Neural cell (in vitro differentiated cells): ENCODE measurements around the gene YPEL2. TPM values are rescaled to one million over a fixed set of nuclear protein-coding genes. Genes with fewer than 3 reads are reported as not detected.

Source experiments
- H2AFZ ChIP-seq: fragments of 200-600, 300-800 bp; sonication (generic), shearing (Covaris generic); 2 replicates; pipeline ENCODE4 v1.6.0; 2014; ENCODE audit warnings: low read depth, mild to moderate bottlenecking, antibody characterized with exemption, low read length, moderate library complexity
- H3F3A ChIP-seq: fragments of 200-600 bp; shearing (Covaris generic); 2 replicates; pipeline ENCODE4 v1.6.1; 2016; ENCODE audit warnings: mild to moderate bottlenecking, moderate library complexity, mixed read lengths, antibody characterized with exemption, low read length; ENCODE audit not compliant: insufficient read depth, poor library complexity, severe bottlenecking
- H3K27ac ChIP-seq: fragments of 200-600, 300-800 bp; sonication (generic), shearing (Covaris generic); 2 replicates; pipeline ENCODE4 v1.5.1; 2014; ENCODE audit warnings: mild to moderate bottlenecking, low read length, moderate library complexity
- H3K27me3 ChIP-seq: fragments of 300-800, 200-600 bp; sonication (generic), shearing (Covaris generic); 2 replicates; pipeline ENCODE4 v1.6.0; 2014; ENCODE audit warnings: mild to moderate bottlenecking, low read depth, low read length, moderate library complexity; ENCODE audit not compliant: insufficient read depth
- H3K36me3 ChIP-seq: fragments of 300-800, 200-600 bp; sonication (generic), shearing (Covaris generic); 2 replicates; pipeline ENCODE4 v1.5.1; 2014; ENCODE audit warnings: mild to moderate bottlenecking, antibody characterized with exemption, low read length, moderate library complexity; ENCODE audit not compliant: insufficient read depth
- H3K4me2 ChIP-seq: fragments of 300-800, 200-600 bp; sonication (generic), shearing (Covaris generic); 2 replicates; pipeline ENCODE4 v1.6.0; 2014; ENCODE audit warnings: mild to moderate bottlenecking, low read length
- H3K4me3 ChIP-seq: fragments of 300-800, 200-600 bp; sonication (generic), shearing (Covaris generic); 2 replicates; pipeline ENCODE4 v1.5.1; 2014; ENCODE audit warnings: mild to moderate bottlenecking, low read length, moderate library complexity
- H3K79me2 ChIP-seq: fragments of 200-600 bp; shearing (Covaris generic); replicated peaks from 2 replicates; pipeline ENCODE4 v1.6.0; 2014; ENCODE audit warnings: mild to moderate bottlenecking, low read length, moderate library complexity; ENCODE audit not compliant: insufficient read depth
- H3K9ac ChIP-seq: fragments of 300-800, 200-600 bp; sonication (generic), shearing (Covaris generic); 2 replicates; pipeline ENCODE4 v1.6.1; 2016; ENCODE audit warnings: mild to moderate bottlenecking, low read length, mixed read lengths
- H3K9me2 ChIP-seq: fragments of 200-600 bp; shearing (Covaris generic); 2 replicates; pipeline ENCODE4 v1.6.1; 2016; ENCODE audit warnings: mild to moderate bottlenecking, low read length, mixed read lengths; ENCODE audit not compliant: insufficient read depth
- H3K9me3 ChIP-seq: fragments of 200-600, 300-800 bp; sonication (generic), shearing (Covaris generic); 2 replicates; pipeline ENCODE4 v1.6.1; 2016; ENCODE audit warnings: mild to moderate bottlenecking, mixed run types, low read length, moderate library complexity, mixed read lengths
- H4K20me1 ChIP-seq: fragments of 200-600 bp; shearing (Covaris generic); 2 replicates; pipeline ENCODE4 v1.6.1; 2016; ENCODE audit warnings: mild to moderate bottlenecking, mixed run types; ENCODE audit not compliant: insufficient read depth
- CTCF ChIP-seq: fragments of 450-650 bp; IDR thresholded peaks from 2 replicates; pipeline ENCODE4 v1.5.1; 2014; ENCODE audit warnings: antibody characterized with exemption, mild to moderate bottlenecking, moderate library complexity; ENCODE audit not compliant: poor library complexity, severe bottlenecking
- EP300 ChIP-seq: fragments of 450-650 bp; conservative IDR thresholded peaks from 2 replicates; pipeline ENCODE4 v1.6.1; 2014; ENCODE audit warnings: antibody characterized with exemption, mild to moderate bottlenecking, moderate library complexity; ENCODE audit not compliant: poor library complexity, severe bottlenecking
- EZH2 ChIP-seq: fragments of 200-600, 300-800 bp; shearing (Covaris generic), sonication (generic); IDR thresholded peaks from 2 replicates; pipeline ENCODE4 v1.6.1; 2014; ENCODE audit warnings: antibody characterized with exemption, low read length, borderline replicate concordance, mild to moderate bottlenecking; ENCODE audit not compliant: insufficient read depth, poor library complexity, severe bottlenecking
- MXI1 ChIP-seq: fragments of 450-650 bp; conservative IDR thresholded peaks from 2 replicates; pipeline ENCODE4 v1.6.1; 2014; ENCODE audit warnings: antibody characterized with exemption, mild to moderate bottlenecking; ENCODE audit not compliant: poor library complexity, severe bottlenecking
- RAD21 ChIP-seq: fragments of 450-650 bp; conservative IDR thresholded peaks from 2 replicates; pipeline ENCODE4 v1.6.1; 2014; ENCODE audit warnings: antibody characterized with exemption, mild to moderate bottlenecking, moderate library complexity
- REST ChIP-seq: IDR thresholded peaks from 2 replicates; pipeline ENCODE4 v1.6.1; 2012; ENCODE audit warnings: borderline replicate concordance
- SMC3 ChIP-seq: fragments of 450-650 bp; conservative IDR thresholded peaks from 2 replicates; pipeline ENCODE4 v1.6.1; 2014; ENCODE audit warnings: antibody characterized with exemption, mild to moderate bottlenecking, moderate library complexity; ENCODE audit not compliant: poor library complexity
- polyA plus RNA-seq: library from polyadenylated mRNA; depleted of rRNA; stranded (reverse); fragments of >200 nt; gene quantifications from 2 replicates; pipeline ENCODE4 v1.2.3, GENCODE V29; 2014

YPEL2 gene
- polyA plus RNA-seq, 1 donor from 2014 or later = 17.0 TPM

GRCh38 chr17:59405944-59406705 is 74.7 kb downstream of the YPEL2 start:
- Histone ChIP-seq H3F3A (no peaks in the 10 kb centered on the region), H4K20me1 (no peaks in the 10 kb centered on the region), H3K27me3 (no peaks in the 10 kb centered on the region), H3K9ac (no peak overlapping the region), H3K4me2 (no peak overlapping the region), H3K36me3 (no peaks in the 10 kb centered on the region), H3K27ac (no peak overlapping the region), H3K9me3 (no peaks in the 10 kb centered on the region), H2AFZ (no peak overlapping the region), H3K79me2 (no peaks in the 10 kb centered on the region), H3K4me3 (no peak overlapping the region), H3K9me2 (no peaks in the 10 kb centered on the region)
- TF ChIP-seq MXI1 (no peak), REST (no peak), RAD21 (no peak), CTCF (no peak)

GRCh38 chr17:59406808-59407381 is 75.4 kb downstream of the YPEL2 start:
- Histone ChIP-seq H3K4me3 (no peak overlapping the region), H3K27me3 (no peaks in the 10 kb centered on the region), H3K9ac (no peak overlapping the region), H4K20me1 (no peaks in the 10 kb centered on the region), H2AFZ (no peak overlapping the region), H3K79me2 (no peaks in the 10 kb centered on the region), H3K9me2 (no peaks in the 10 kb centered on the region), H3K9me3 (no peaks in the 10 kb centered on the region), H3F3A (no peaks in the 10 kb centered on the region), H3K27ac (no peak overlapping the region), H3K36me3 (no peaks in the 10 kb centered on the region), H3K4me2 (no peak overlapping the region)
- TF ChIP-seq EZH2 = no peak
- TF ChIP-seq SMC3 = no peak
- no peak for TF ChIP-seq EP300
- TF ChIP-seq CTCF = no peak
- TF ChIP-seq MXI1 = no peak
